Measurements from ENCODE around the gene SMPD4.
"Not testable (repeated sequence)": the region's sequence is repeated elsewhere in the genome, so short reads cannot be mapped to it uniquely, and the experiment has no call there.

SMPD4 gene

DNA sequence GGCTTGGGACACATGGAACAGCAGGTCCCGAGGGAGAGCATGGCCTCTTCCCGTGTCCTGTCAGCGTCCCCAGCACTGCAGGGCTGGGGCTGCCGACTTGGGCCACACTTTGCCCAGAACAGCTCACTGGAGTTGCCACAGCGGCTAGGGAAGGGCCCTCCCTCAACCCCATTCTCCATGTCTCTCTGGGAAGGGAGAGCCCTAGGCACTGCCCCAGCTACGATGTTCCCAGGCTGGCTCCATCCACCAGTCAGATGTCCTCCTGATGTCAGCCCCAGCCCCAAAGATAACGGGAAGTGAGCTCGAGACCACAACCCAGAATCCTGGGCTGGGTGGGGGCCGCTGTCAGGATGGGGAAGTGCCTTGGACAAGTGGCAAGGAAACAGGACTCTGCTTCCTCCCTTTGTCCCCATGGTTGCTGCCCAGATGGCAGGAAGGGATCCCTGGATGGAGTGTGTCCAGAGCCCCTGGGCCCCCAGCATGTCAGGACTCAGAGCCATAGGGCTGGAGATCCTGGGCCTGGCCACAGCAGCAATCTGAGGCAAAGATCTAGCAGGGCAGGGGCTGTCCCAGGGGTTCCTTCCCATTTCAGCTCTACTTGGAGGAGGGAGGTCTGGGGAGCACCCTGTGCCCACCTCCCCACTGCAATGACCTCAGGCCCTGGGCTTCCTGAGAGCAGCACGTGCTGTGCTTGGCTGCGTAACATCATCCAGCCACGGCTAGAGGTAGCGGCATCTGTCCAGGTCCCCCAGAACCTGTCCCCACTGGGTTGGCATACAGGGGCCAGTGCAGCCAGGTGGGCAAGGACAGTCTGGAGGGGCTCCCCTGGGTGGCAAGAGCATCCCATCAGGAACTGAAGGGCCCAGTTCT is 38.8 kb downstream of the SMPD4 start:
- not testable (repeated sequence) for H3K23ac ChIP-seq (ENCODE audit: low read length in 2 of 2); H3K27me3 ChIP-seq (ENCODE audit: control insufficient read depth in 1 of 2, insufficient read depth in 1 of 2, low read length in 2 of 2); H3K4ac ChIP-seq (ENCODE audit: low read depth in 1 of 2, low read length in 2 of 2); H3K9ac ChIP-seq (ENCODE audit: low read length); DNase-seq; H3K27ac ChIP-seq (ENCODE audit: low read length, poor library complexity, severe bottlenecking); H4K91ac ChIP-seq (ENCODE audit: low read length); H3K9me3 ChIP-seq (ENCODE audit: control insufficient read depth, low read length); H3K36me3 ChIP-seq (ENCODE audit: control insufficient read depth in 1 of 2, insufficient read depth in 2 of 2, low read depth in 1 of 2, low read length in 2 of 2); H3K18ac ChIP-seq (ENCODE audit: low read depth in 1 of 2, low read length in 2 of 2); H3K4me3 ChIP-seq (ENCODE audit: insufficient read depth in 1 of 2, low read depth in 1 of 2, low read length in 2 of 2); H4K8ac ChIP-seq (ENCODE audit: low read length); H3K14ac ChIP-seq (ENCODE audit: low read length in 2 of 2); H2BK120ac ChIP-seq (ENCODE audit: low read depth, low read length); H3K4me1 ChIP-seq (ENCODE audit: control insufficient read depth, insufficient read depth, low read depth, low read length); H2AK5ac ChIP-seq (ENCODE audit: low read length, severe bottlenecking); H2AFZ ChIP-seq (ENCODE audit: low read depth, low read length); H2BK15ac ChIP-seq (ENCODE audit: low read depth, poor library complexity, severe bottlenecking); H3K79me1 ChIP-seq (replicated peaks; ENCODE audit: low read length, poor library complexity, severe bottlenecking); H2BK12ac ChIP-seq (ENCODE audit: low read length in 2 of 2); H3K4me2 ChIP-seq (ENCODE audit: low read length, poor library complexity, severe bottlenecking); H2BK5ac ChIP-seq (ENCODE audit: low read depth, low read length, poor library complexity, severe bottlenecking)
- over 99% methylated on average over 9 of the region's 13 CpGs for WGBS

DNA sequence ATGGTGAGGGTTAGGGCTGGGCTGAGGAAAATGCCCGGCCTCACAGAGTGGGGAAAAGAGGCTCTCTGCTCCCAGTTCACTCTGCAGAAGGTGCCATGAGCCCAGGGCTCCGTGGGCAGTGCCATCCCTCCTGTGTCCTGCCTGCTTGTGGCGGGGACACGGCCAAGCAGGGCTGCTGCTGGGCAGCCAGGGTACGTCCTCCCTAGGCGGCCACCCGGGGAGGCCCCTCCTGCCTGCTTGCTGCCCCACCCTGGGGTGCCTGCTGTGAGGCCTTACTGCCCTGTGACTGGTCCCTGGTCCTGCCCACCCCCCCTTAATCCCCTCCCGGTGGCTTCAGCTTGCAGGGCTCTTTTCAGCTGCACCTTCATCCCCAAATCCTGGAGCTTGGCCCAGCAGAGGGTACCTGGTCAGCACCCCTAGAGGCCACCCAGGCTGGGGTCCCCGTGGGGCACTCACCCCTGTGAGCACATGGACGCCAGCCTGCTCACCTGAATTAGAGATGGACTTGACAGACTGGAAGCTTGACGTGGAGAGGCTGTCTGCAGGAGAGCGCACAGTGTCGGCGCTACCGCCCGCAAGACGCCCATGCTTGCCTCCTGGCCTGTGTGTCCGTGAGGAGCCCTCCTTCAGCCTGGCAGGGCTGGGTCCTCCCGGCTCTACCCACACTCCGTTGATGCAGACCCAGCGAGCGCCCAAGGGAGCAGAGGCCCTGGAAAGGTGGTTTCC is 39.6 kb downstream of the SMPD4 start:
- not testable (repeated sequence) for H2BK15ac ChIP-seq (ENCODE audit: low read depth, poor library complexity, severe bottlenecking); H3K4me1 ChIP-seq (ENCODE audit: control insufficient read depth, insufficient read depth, low read depth, low read length); H4K91ac ChIP-seq (ENCODE audit: low read length); H3K27ac ChIP-seq (ENCODE audit: low read length, poor library complexity, severe bottlenecking); H3K23ac ChIP-seq (ENCODE audit: low read length in 2 of 2); H3K9me3 ChIP-seq (ENCODE audit: control insufficient read depth, low read length); H3K4me2 ChIP-seq (ENCODE audit: low read length, poor library complexity, severe bottlenecking); H3K4me3 ChIP-seq (ENCODE audit: insufficient read depth in 1 of 2, low read depth in 1 of 2, low read length in 2 of 2); DNase-seq; H2BK120ac ChIP-seq (ENCODE audit: low read depth, low read length); H3K18ac ChIP-seq (ENCODE audit: low read depth in 1 of 2, low read length in 2 of 2); H3K4ac ChIP-seq (ENCODE audit: low read depth in 1 of 2, low read length in 2 of 2); H2AK5ac ChIP-seq (ENCODE audit: low read length, severe bottlenecking); H2AFZ ChIP-seq (ENCODE audit: low read depth, low read length); H2BK12ac ChIP-seq (ENCODE audit: low read length in 2 of 2); H3K14ac ChIP-seq (ENCODE audit: low read length in 2 of 2); H3K9ac ChIP-seq (ENCODE audit: low read length); H3K36me3 ChIP-seq (ENCODE audit: control insufficient read depth in 1 of 2, insufficient read depth in 2 of 2, low read depth in 1 of 2, low read length in 2 of 2); H3K79me1 ChIP-seq (replicated peaks; ENCODE audit: low read length, poor library complexity, severe bottlenecking); H4K8ac ChIP-seq (ENCODE audit: low read length); H2BK5ac ChIP-seq (ENCODE audit: low read depth, low read length, poor library complexity, severe bottlenecking); H3K27me3 ChIP-seq (ENCODE audit: control insufficient read depth in 1 of 2, insufficient read depth in 1 of 2, low read length in 2 of 2)
- 94% methylated on average over 2 of the region's 22 CpGs for WGBS

DNA sequence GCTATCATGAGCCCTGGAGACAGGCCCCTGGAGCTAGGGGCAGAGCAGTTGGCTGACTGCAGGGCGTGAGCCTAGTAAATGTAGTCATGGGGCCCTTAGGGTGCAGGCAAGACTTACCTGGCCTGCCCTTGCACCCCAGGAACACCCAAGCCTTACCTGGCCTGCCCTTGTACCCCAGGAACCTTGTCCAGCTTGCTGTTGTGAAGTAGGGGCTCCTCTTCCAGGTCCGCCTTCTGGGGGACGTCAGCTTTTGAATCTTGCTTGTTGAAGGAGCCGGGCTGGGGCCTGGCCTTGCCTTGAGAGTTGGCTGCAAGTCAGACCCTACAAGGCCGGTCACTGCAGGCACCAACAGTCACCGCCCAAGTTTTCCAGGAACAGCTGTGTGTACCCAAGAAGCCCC is 40.4 kb downstream of the SMPD4 start:
- H3K4me2 ChIP-seq (ENCODE audit: low read length, poor library complexity, severe bottlenecking); H2BK15ac ChIP-seq (ENCODE audit: low read depth, poor library complexity, severe bottlenecking); H3K79me1 ChIP-seq (replicated peaks; ENCODE audit: low read length, poor library complexity, severe bottlenecking); H3K27me3 ChIP-seq (ENCODE audit: control insufficient read depth in 1 of 2, insufficient read depth in 1 of 2, low read length in 2 of 2); H3K4me3 ChIP-seq (ENCODE audit: insufficient read depth in 1 of 2, low read depth in 1 of 2, low read length in 2 of 2); H3K23ac ChIP-seq (ENCODE audit: low read length in 2 of 2); H3K18ac ChIP-seq (ENCODE audit: low read depth in 1 of 2, low read length in 2 of 2); H3K14ac ChIP-seq (ENCODE audit: low read length in 2 of 2); H3K9me3 ChIP-seq (ENCODE audit: control insufficient read depth, low read length); H2BK12ac ChIP-seq (ENCODE audit: low read length in 2 of 2); H3K36me3 ChIP-seq (ENCODE audit: control insufficient read depth in 1 of 2, insufficient read depth in 2 of 2, low read depth in 1 of 2, low read length in 2 of 2); H3K9ac ChIP-seq (ENCODE audit: low read length); H2AFZ ChIP-seq (ENCODE audit: low read depth, low read length); H2BK5ac ChIP-seq (ENCODE audit: low read depth, low read length, poor library complexity, severe bottlenecking); H2AK5ac ChIP-seq (ENCODE audit: low read length, severe bottlenecking); H4K8ac ChIP-seq (ENCODE audit: low read length); H4K91ac ChIP-seq (ENCODE audit: low read length); H3K27ac ChIP-seq (ENCODE audit: low read length, poor library complexity, severe bottlenecking); H3K4me1 ChIP-seq (ENCODE audit: control insufficient read depth, insufficient read depth, low read depth, low read length); H2BK120ac ChIP-seq (ENCODE audit: low read depth, low read length); H3K4ac ChIP-seq (ENCODE audit: low read depth in 1 of 2, low read length in 2 of 2); DNase-seq: not testable (repeated sequence)
- WGBS = no CpG with 5 or more reads among the region's 6 CpGs

DNA sequence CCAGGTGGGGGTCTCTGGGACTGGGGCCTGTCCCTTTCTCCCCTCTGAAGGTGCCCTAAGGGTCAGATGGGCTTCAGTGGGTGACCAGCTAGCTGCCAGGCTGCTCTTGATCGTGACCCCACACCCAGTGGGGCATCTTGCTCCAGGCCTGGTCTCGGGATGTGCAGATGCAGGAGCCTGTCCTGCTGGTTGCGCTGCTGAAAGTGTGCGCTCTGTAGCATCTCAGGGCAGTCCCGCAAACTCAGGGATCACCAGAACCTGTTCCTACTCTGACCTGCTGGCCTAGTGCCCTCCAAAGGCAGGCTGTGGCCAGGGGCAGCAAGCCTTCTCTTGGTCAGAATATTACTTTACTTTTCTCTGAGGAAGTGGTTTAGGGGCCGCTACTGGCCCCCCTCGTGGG is 40.9 kb downstream of the SMPD4 start:
- not testable (repeated sequence) for H2BK5ac ChIP-seq (ENCODE audit: low read depth, low read length, poor library complexity, severe bottlenecking); H3K4me3 ChIP-seq (ENCODE audit: insufficient read depth in 1 of 2, low read depth in 1 of 2, low read length in 2 of 2); H3K36me3 ChIP-seq (ENCODE audit: control insufficient read depth in 1 of 2, insufficient read depth in 2 of 2, low read depth in 1 of 2, low read length in 2 of 2); H3K23ac ChIP-seq (ENCODE audit: low read length in 2 of 2); H4K91ac ChIP-seq (ENCODE audit: low read length); H3K4ac ChIP-seq (ENCODE audit: low read depth in 1 of 2, low read length in 2 of 2); H2AK5ac ChIP-seq (ENCODE audit: low read length, severe bottlenecking); H2AFZ ChIP-seq (ENCODE audit: low read depth, low read length); H3K14ac ChIP-seq (ENCODE audit: low read length in 2 of 2); H3K4me1 ChIP-seq (ENCODE audit: control insufficient read depth, insufficient read depth, low read depth, low read length); H2BK12ac ChIP-seq (ENCODE audit: low read length in 2 of 2); H2BK120ac ChIP-seq (ENCODE audit: low read depth, low read length); H3K27me3 ChIP-seq (ENCODE audit: control insufficient read depth in 1 of 2, insufficient read depth in 1 of 2, low read length in 2 of 2); H3K18ac ChIP-seq (ENCODE audit: low read depth in 1 of 2, low read length in 2 of 2); H3K9me3 ChIP-seq (ENCODE audit: control insufficient read depth, low read length); H3K79me1 ChIP-seq (replicated peaks; ENCODE audit: low read length, poor library complexity, severe bottlenecking); H3K27ac ChIP-seq (ENCODE audit: low read length, poor library complexity, severe bottlenecking); H4K8ac ChIP-seq (ENCODE audit: low read length); H2BK15ac ChIP-seq (ENCODE audit: low read depth, poor library complexity, severe bottlenecking); H3K9ac ChIP-seq (ENCODE audit: low read length); H3K4me2 ChIP-seq (ENCODE audit: low read length, poor library complexity, severe bottlenecking); DNase-seq
- WGBS = 95% methylated on average over 3 of the region's 7 CpGs
